ENCODE measurements around the gene MSX2.

MSX2 gene

DNA sequence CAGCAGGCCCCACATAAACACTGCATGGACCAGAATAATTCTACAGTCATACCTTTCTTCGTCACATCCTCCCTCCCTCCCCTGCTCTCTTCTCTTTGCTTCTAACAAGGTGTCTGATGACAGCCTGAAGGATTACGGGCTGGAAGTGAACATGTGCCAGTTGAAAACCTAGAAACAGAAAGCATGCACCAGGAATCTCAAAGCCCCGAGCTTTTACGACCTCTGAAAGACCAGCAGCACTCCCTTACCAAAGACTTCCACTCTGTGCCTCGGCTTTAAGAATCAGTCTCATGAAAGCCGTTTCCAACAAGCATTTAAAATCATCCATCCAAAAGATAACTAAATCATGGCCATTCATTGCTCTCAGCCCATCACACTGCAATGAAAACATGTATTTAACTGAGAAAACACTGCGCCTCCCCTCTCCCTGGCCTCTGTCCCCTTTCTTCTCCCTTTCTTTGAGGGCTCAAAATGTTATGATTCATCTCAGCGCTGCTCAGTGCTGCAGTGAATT lies 21.3 kb downstream of the MSX2 start:
- CTCF ChIA-PET = no interaction called here

DNA sequence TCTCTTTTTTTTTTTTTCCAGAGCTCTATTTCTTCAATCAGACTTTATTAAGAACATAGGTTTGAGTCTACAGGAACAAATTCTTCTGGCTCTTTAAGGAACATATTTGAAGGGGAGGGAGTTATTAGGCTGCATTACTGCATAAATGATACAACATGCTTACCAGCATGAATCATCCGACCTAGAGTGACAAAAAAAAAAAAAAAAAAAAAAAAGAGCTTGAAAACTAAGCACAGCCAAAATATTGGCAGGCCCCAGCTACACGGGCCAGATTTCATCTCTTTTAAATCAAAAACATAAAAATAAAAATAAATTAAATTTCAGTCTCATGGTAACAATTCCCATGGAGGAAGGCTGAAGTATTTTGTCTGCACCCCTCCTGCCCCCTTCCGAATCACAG lies 26.3 kb downstream of the MSX2 start:
- no peaks in the 10 kb centered on the region for H3K9me3 ChIP-seq (ENCODE audit: control insufficient read depth, insufficient read depth, low read depth, low read length)
- no peaks in the 10 kb centered on the region for H3K4me1 ChIP-seq (ENCODE audit: control insufficient read depth, insufficient read depth, low read length)
- ChIA-PET POLR2A (interaction anchor here (0.6 to 1.7 kb wide), 5 partner anchors 14 to 331 kb away, joined by 3 to 6 read pairs (median 4); no protein-coding TSS in a partner anchor), CTCF (interaction anchor here (0.6 to 1.8 kb wide), 3 partner anchors 17 to 1908 kb away, joined by 3 to 8 read pairs (median 6); no protein-coding TSS in a partner anchor)
- H3K4me3 ChIP-seq (ENCODE audit: low read depth, low read length) = peak overlapping the region; percentile 54
- H3K36me3 ChIP-seq (ENCODE audit: control insufficient read depth in 2 of 2, insufficient read depth in 1 of 2, low read length in 2 of 2) = no peaks in the 10 kb centered on the region
- no peak overlapping the region; the same call in 1 of the 2 replicates for H3K27ac ChIP-seq (ENCODE audit: extremely low read depth, low read depth, low read length)
- no peak for TF ChIP-seq ZNF266 (tag by site-specific recombination; IDR thresholded peaks at IDR 0.05; ENCODE audit: low read depth)
- TF ChIP-seq, protein P1, sequence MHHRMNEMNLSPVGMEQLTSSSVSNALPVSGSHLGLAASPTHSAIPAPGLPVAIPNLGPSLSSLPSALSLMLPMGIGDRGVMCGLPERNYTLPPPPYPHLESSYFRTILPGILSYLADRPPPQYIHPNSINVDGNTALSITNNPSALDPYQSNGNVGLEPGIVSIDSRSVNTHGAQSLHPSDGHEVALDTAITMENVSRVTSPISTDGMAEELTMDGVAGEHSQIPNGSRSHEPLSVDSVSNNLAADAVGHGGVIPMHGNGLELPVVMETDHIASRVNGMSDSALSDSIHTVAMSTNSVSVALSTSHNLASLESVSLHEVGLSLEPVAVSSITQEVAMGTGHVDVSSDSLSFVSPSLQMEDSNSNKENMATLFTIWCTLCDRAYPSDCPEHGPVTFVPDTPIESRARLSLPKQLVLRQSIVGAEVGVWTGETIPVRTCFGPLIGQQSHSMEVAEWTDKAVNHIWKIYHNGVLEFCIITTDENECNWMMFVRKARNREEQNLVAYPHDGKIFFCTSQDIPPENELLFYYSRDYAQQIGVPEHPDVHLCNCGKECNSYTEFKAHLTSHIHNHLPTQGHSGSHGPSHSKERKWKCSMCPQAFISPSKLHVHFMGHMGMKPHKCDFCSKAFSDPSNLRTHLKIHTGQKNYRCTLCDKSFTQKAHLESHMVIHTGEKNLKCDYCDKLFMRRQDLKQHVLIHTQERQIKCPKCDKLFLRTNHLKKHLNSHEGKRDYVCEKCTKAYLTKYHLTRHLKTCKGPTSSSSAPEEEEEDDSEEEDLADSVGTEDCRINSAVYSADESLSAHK (tag by site-specific recombination; IDR thresholded peaks at IDR 0.05) = no peak
- TF ChIP-seq OVOL3 (tag by site-specific recombination; IDR thresholded peaks at IDR 0.05) = no peak
- no peak for TF ChIP-seq ZNF19 (tag by site-specific recombination; IDR thresholded peaks at IDR 0.05; ENCODE audit: low read depth)
- peak; percentile 25 for TF ChIP-seq ZNF335 (tag by site-specific recombination; conservative IDR thresholded peaks at IDR 0.05)
- TF ChIP-seq, protein P2, sequence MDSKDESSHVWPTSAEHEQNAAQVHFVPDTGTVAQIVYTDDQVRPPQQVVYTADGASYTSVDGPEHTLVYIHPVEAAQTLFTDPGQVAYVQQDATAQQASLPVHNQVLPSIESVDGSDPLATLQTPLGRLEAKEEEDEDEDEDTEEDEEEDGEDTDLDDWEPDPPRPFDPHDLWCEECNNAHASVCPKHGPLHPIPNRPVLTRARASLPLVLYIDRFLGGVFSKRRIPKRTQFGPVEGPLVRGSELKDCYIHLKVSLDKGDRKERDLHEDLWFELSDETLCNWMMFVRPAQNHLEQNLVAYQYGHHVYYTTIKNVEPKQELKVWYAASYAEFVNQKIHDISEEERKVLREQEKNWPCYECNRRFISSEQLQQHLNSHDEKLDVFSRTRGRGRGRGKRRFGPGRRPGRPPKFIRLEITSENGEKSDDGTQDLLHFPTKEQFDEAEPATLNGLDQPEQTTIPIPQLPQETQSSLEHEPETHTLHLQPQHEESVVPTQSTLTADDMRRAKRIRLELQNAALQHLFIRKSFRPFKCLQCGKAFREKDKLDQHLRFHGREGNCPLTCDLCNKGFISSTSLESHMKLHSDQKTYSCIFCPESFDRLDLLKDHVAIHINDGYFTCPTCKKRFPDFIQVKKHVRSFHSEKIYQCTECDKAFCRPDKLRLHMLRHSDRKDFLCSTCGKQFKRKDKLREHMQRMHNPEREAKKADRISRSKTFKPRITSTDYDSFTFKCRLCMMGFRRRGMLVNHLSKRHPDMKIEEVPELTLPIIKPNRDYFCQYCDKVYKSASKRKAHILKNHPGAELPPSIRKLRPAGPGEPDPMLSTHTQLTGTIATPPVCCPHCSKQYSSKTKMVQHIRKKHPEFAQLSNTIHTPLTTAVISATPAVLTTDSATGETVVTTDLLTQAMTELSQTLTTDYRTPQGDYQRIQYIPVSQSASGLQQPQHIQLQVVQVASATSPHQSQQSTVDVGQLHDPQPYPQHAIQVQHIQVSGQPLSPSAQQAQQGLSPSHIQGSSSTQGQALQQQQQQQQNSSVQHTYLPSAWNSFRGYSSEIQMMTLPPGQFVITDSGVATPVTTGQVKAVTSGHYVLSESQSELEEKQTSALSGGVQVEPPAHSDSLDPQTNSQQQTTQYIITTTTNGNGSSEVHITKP (tag by site-specific recombination; IDR thresholded peaks at IDR 0.05) = peak; percentile 63
- no peak for TF ChIP-seq MYNN (tag by site-specific recombination; IDR thresholded peaks at IDR 0.05; ENCODE audit: borderline replicate concordance)
- TF ChIP-seq, protein P3, sequence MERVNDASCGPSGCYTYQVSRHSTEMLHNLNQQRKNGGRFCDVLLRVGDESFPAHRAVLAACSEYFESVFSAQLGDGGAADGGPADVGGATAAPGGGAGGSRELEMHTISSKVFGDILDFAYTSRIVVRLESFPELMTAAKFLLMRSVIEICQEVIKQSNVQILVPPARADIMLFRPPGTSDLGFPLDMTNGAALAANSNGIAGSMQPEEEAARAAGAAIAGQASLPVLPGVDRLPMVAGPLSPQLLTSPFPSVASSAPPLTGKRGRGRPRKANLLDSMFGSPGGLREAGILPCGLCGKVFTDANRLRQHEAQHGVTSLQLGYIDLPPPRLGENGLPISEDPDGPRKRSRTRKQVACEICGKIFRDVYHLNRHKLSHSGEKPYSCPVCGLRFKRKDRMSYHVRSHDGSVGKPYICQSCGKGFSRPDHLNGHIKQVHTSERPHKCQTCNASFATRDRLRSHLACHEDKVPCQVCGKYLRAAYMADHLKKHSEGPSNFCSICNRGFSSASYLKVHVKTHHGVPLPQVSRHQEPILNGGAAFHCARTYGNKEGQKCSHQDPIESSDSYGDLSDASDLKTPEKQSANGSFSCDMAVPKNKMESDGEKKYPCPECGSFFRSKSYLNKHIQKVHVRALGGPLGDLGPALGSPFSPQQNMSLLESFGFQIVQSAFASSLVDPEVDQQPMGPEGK (tag by site-specific recombination; IDR thresholded peaks at IDR 0.05) = no peak

More for the DNA sequence above, 21.3 kb downstream of the MSX2 start:
- TF ChIP-seq TRIM28 (IDR thresholded peaks at IDR 0.05; ENCODE audit: borderline replicate concordance, low read length) = peak; percentile 69; the same call in 1 of the 2 replicates
- TF ChIP-seq FEZF1 (tag by site-specific recombination; IDR thresholded peaks at IDR 0.05) = peak; percentile 44; the same call in 1 of the 2 replicates
- no peak for TF ChIP-seq ZNF837 (tag by site-specific recombination; IDR thresholded peaks at IDR 0.05)
- TF ChIP-seq, protein P1 (tag by site-specific recombination; IDR thresholded peaks at IDR 0.05) = peak; percentile 70; the same call in 1 of the 2 replicates
- no peak for TF ChIP-seq ZNF585B (tag by site-specific recombination; IDR thresholded peaks at IDR 0.05)
- no peak for TF ChIP-seq GLIS2 (tag by site-specific recombination; IDR thresholded peaks at IDR 0.05)
- TF ChIP-seq ZNF169 (tag by site-specific recombination; IDR thresholded peaks at IDR 0.05) = no peak
- no peak for TF ChIP-seq ZBTB8A (tag by site-specific recombination; IDR thresholded peaks at IDR 0.05)
- TF ChIP-seq, protein P4, sequence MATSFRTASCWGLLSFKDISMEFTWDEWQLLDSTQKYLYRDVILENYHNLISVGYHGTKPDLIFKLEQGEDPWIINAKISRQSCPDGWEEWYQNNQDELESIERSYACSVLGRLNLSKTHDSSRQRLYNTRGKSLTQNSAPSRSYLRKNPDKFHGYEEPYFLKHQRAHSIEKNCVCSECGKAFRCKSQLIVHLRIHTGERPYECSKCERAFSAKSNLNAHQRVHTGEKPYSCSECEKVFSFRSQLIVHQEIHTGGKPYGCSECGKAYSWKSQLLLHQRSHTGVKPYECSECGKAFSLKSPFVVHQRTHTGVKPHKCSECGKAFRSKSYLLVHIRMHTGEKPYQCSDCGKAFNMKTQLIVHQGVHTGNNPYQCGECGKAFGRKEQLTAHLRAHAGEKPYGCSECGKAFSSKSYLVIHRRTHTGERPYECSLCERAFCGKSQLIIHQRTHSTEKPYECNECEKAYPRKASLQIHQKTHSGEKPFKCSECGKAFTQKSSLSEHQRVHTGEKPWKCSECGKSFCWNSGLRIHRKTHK (tag by site-specific recombination; IDR thresholded peaks at IDR 0.05) = no peak
- TF ChIP-seq, protein P5, sequence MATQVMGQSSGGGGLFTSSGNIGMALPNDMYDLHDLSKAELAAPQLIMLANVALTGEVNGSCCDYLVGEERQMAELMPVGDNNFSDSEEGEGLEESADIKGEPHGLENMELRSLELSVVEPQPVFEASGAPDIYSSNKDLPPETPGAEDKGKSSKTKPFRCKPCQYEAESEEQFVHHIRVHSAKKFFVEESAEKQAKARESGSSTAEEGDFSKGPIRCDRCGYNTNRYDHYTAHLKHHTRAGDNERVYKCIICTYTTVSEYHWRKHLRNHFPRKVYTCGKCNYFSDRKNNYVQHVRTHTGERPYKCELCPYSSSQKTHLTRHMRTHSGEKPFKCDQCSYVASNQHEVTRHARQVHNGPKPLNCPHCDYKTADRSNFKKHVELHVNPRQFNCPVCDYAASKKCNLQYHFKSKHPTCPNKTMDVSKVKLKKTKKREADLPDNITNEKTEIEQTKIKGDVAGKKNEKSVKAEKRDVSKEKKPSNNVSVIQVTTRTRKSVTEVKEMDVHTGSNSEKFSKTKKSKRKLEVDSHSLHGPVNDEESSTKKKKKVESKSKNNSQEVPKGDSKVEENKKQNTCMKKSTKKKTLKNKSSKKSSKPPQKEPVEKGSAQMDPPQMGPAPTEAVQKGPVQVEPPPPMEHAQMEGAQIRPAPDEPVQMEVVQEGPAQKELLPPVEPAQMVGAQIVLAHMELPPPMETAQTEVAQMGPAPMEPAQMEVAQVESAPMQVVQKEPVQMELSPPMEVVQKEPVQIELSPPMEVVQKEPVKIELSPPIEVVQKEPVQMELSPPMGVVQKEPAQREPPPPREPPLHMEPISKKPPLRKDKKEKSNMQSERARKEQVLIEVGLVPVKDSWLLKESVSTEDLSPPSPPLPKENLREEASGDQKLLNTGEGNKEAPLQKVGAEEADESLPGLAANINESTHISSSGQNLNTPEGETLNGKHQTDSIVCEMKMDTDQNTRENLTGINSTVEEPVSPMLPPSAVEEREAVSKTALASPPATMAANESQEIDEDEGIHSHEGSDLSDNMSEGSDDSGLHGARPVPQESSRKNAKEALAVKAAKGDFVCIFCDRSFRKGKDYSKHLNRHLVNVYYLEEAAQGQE (tag by site-specific recombination; IDR thresholded peaks at IDR 0.05) = no peak
- no peaks in the 10 kb centered on the region for H3K4me1 ChIP-seq (ENCODE audit: control insufficient read depth, insufficient read depth, low read length)
- H3K9me3 ChIP-seq (ENCODE audit: control insufficient read depth, insufficient read depth, low read depth, low read length) = no peaks in the 10 kb centered on the region
- H3K36me3 ChIP-seq (ENCODE audit: control insufficient read depth in 2 of 2, insufficient read depth in 1 of 2, low read length in 2 of 2) = no peaks in the 10 kb centered on the region
- POLR2A ChIA-PET = interaction anchor here (0.6 kb wide), 1 partner anchor 110 kb away, joined by 3 read pairs; no protein-coding TSS in a partner anchor
- no peak overlapping the region for H3K27ac ChIP-seq (ENCODE audit: extremely low read depth, low read depth, low read length)
- no peak overlapping the region for H3K4me3 ChIP-seq (ENCODE audit: low read depth, low read length)

Data from HEK293 (cell line).